NT2/D1 (cell line): ENCODE results near the gene SLC45A3.

ENCODE experiments used
- SUZ12 ChIP-seq: IDR thresholded peaks from 2 replicates; pipeline ENCODE4 v1.6.1; 2011; ENCODE audit not compliant: insufficient read length, insufficient read depth; ENCODE audit errors: extremely low read depth
- ZNF274 ChIP-seq: IDR thresholded peaks from 2 replicates; pipeline ENCODE4 v1.6.1; 2011; ENCODE audit warnings: mild to moderate bottlenecking, low read depth, low read length

- no peak for TF ChIP-seq ZNF274
- no peak for TF ChIP-seq SUZ12
These were observed 60.9 kb downstream of the SLC45A3 start for GRCh38 chr1:205619376-205619775.
